Effector memory CD4-positive, alpha-beta T cell (primary cell): ENCODE results near the gene RYR3.
"Not testable (repeated sequence)": the region's sequence is repeated elsewhere in the genome, so short reads cannot be mapped to it uniquely, and the experiment has no call there.

Experiments
- DNase-seq, 3 donors: peaks; one replicate each; pipeline ENCODE4 v3.0.0-alpha.2; 2020
- H3K27ac ChIP-seq: 2 replicates; pipeline ENCODE4 v1.7.0; 2013; ENCODE audit warnings: mild to moderate bottlenecking, low read length, moderate library complexity; ENCODE audit not compliant: insufficient read depth, poor library complexity, severe bottlenecking
- H3K27me3 ChIP-seq: replicated peaks from 2 replicates; pipeline ENCODE4 v1.7.0; 2013; ENCODE audit warnings: mild to moderate bottlenecking, low read length; ENCODE audit not compliant: insufficient read depth, control insufficient read depth, poor library complexity, severe bottlenecking
- H3K36me3 ChIP-seq: 2 replicates; pipeline ENCODE4 v1.7.0; 2013; ENCODE audit warnings: mild to moderate bottlenecking, low read length, moderate library complexity; ENCODE audit not compliant: control insufficient read depth, insufficient read depth
- H3K4me1 ChIP-seq: 2 replicates; pipeline ENCODE4 v1.7.0; 2013; ENCODE audit warnings: low read length, mild to moderate bottlenecking; ENCODE audit not compliant: control insufficient read depth, insufficient read depth, poor library complexity, severe bottlenecking
- H3K4me3 ChIP-seq: 2 replicates; pipeline ENCODE4 v1.7.0; 2013; ENCODE audit warnings: low read length, low read depth, mild to moderate bottlenecking; ENCODE audit not compliant: insufficient read depth, poor library complexity, severe bottlenecking
- H3K9me3 ChIP-seq: 2 replicates; pipeline ENCODE4 v1.7.0; 2013; ENCODE audit warnings: mild to moderate bottlenecking, low read length, moderate library complexity; ENCODE audit not compliant: control insufficient read depth

The RYR3 gene

GRCh38 chr15:33801954-33802353, 491.2 kb downstream of the RYR3 start:
- Histone ChIP-seq H3K27ac (no peak overlapping the region), H3K9me3 (no peaks in the 10 kb centered on the region), H3K36me3 (no peaks in the 10 kb centered on the region), H3K27me3 (no peaks in the 10 kb centered on the region), H3K4me1 (no peaks in the 10 kb centered on the region), H3K4me3 (no peak overlapping the region)
- DNase-seq = no peak

GRCh38 chr15:33807665-33808064, 496.9 kb downstream of the RYR3 start:
- no peak for DNase-seq
- Histone ChIP-seq H3K27me3 (no peaks in the 10 kb centered on the region), H3K4me1 (no peaks in the 10 kb centered on the region), H3K27ac (no peak overlapping the region), H3K4me3 (no peak overlapping the region), H3K36me3 (no peaks in the 10 kb centered on the region), H3K9me3 (no peaks in the 10 kb centered on the region)

- Histone ChIP-seq H3K4me3 (no peak overlapping the region), H3K27me3 (no peaks in the 10 kb centered on the region), H3K4me1 (no peaks in the 10 kb centered on the region), H3K36me3 (no peaks in the 10 kb centered on the region), H3K9me3 (no peaks in the 10 kb centered on the region), H3K27ac (no peak overlapping the region)
- DNase-seq = no peak
Measured at GRCh38 chr15:33808720-33809457, 498.1 kb downstream of the RYR3 start.

GRCh38 chr15:33810073-33810595, 499.4 kb downstream of the RYR3 start:
- DNase-seq = no peak
- Histone ChIP-seq H3K27me3 (no peaks in the 10 kb centered on the region), H3K36me3 (no peaks in the 10 kb centered on the region), H3K4me3 (no peak overlapping the region), H3K27ac (no peak overlapping the region), H3K4me1 (no peaks in the 10 kb centered on the region), H3K9me3 (no peaks in the 10 kb centered on the region)

- Histone ChIP-seq H3K27ac (no peak overlapping the region), H3K36me3 (no peaks in the 10 kb centered on the region), H3K4me3 (no peak overlapping the region), H3K4me1 (no peaks in the 10 kb centered on the region), H3K27me3 (no peaks in the 10 kb centered on the region), H3K9me3 (no peaks in the 10 kb centered on the region)
- no peak for DNase-seq
Measured at GRCh38 chr15:33810806-33811205, 500.0 kb downstream of the RYR3 start.

GRCh38 chr15:33813891-33814290, 503.1 kb downstream of the RYR3 start:
- no peak for DNase-seq
- H3K4me3 ChIP-seq = no peak overlapping the region
- H3K9me3 ChIP-seq = no peaks in the 10 kb centered on the region
- no peaks in the 10 kb centered on the region for H3K4me1 ChIP-seq
- H3K27me3 ChIP-seq = no peaks in the 10 kb centered on the region
- no peak overlapping the region for H3K27ac ChIP-seq
- no peaks in the 10 kb centered on the region for H3K36me3 ChIP-seq

- H3K36me3 ChIP-seq, H3K27ac ChIP-seq, H3K9me3 ChIP-seq, DNase-seq, H3K4me1 ChIP-seq, H3K4me3 ChIP-seq, H3K27me3 ChIP-seq: not testable (repeated sequence)
Measured at GRCh38 chr15:33819499-33819898, 508.7 kb downstream of the RYR3 start.

- no peak for DNase-seq
- Histone ChIP-seq H3K27ac (no peak overlapping the region), H3K27me3 (no peaks in the 10 kb centered on the region), H3K4me1 (no peaks in the 10 kb centered on the region), H3K9me3 (no peaks in the 10 kb centered on the region), H3K36me3 (no peaks in the 10 kb centered on the region), H3K4me3 (no peak overlapping the region)
Measured at GRCh38 chr15:33822479-33822878, 511.7 kb downstream of the RYR3 start.

- Histone ChIP-seq H3K27ac (no peak overlapping the region), H3K9me3 (no peaks in the 10 kb centered on the region), H3K4me3 (no peak overlapping the region), H3K4me1 (no peaks in the 10 kb centered on the region), H3K36me3 (no peaks in the 10 kb centered on the region), H3K27me3 (no peaks in the 10 kb centered on the region)
- DNase-seq = no peak
Measured at GRCh38 chr15:33823119-33823518, 512.4 kb downstream of the RYR3 start.

GRCh38 chr15:33825453-33825852, 514.7 kb downstream of the RYR3 start:
- Histone ChIP-seq H3K36me3 (no peaks in the 10 kb centered on the region), H3K27ac (no peak overlapping the region), H3K9me3 (no peaks in the 10 kb centered on the region), H3K27me3 (no peaks in the 10 kb centered on the region), H3K4me3 (no peak overlapping the region), H3K4me1 (no peaks in the 10 kb centered on the region)
- DNase-seq = no peak
